22Rv1 (cell line): ENCODE measurements around the gene RAB35.

Experiments used
- H3K27ac ChIP-seq: fragments of 450-650 bp; 2 replicates; pipeline ENCODE4 v1.5.1; 2017
- CTCF ChIP-seq: fragments of 450-650 bp; IDR thresholded peaks from 2 replicates; pipeline ENCODE4 v1.5.1; 2017; ENCODE audit warnings: mild to moderate bottlenecking
- ZFX ChIP-seq: fragments of 450-650 bp; IDR thresholded peaks from 2 replicates; pipeline ENCODE4 v1.6.1; 2017; ENCODE audit warnings: antibody characterized with exemption, borderline replicate concordance

The RAB35 gene

GRCh38 chr12:120096671-120097202 lies 19.8 kb downstream of the RAB35 start:
- TF ChIP-seq CTCF: no peak
- no peak for TF ChIP-seq ZFX
- peak overlapping the region; percentile 31; the same call in 1 of the 2 replicates for H3K27ac ChIP-seq

GRCh38 chr12:120095736-120096135 lies 20.8 kb downstream of the RAB35 start:
- H3K27ac ChIP-seq: peak overlapping the region; percentile 26; the same call in 1 of the 2 replicates
- TF ChIP-seq CTCF: no peak
- TF ChIP-seq ZFX: no peak

- TF ChIP-seq ZFX (no peak), CTCF (no peak)
- peak overlapping the region; percentile 26; the same call in 1 of the 2 replicates for H3K27ac ChIP-seq
Observed at GRCh38 chr12:120095331-120095730, 21.2 kb downstream of the RAB35 start.

- TF ChIP-seq CTCF (no peak; the same call in 1 of the 2 replicates), ZFX (no peak)
- H3K27ac ChIP-seq: peak overlapping the region; percentile 44
Observed at GRCh38 chr12:120094485-120094884, 22.1 kb downstream of the RAB35 start.

GRCh38 chr12:120093592-120094355 lies 22.8 kb downstream of the RAB35 start:
- H3K27ac ChIP-seq: peak overlapping the region; percentile 44; the same call in 1 of the 2 replicates
- TF ChIP-seq CTCF (no peak), ZFX (no peak)

GRCh38 chr12:120093336-120093591 lies 23.3 kb downstream of the RAB35 start:
- peak overlapping the region; percentile 44; the same call in 1 of the 2 replicates for H3K27ac ChIP-seq
- no peak for TF ChIP-seq ZFX

- peak overlapping the region; percentile 44; the same call in 1 of the 2 replicates for H3K27ac ChIP-seq
- no peak for TF ChIP-seq CTCF
- TF ChIP-seq ZFX: no peak
Observed at GRCh38 chr12:120092551-120093335, 23.8 kb downstream of the RAB35 start.
